Ectodermal cell (in vitro differentiated cells): Measurements from ENCODE around the gene MXRA8.

Source experiments
- H3K27ac ChIP-seq: 2 replicates; pipeline ENCODE4 v1.7.0; 2013; ENCODE audit warnings: mild to moderate bottlenecking, low read depth, low read length; ENCODE audit not compliant: insufficient read depth, poor library complexity, severe bottlenecking
- H3K27me3 ChIP-seq: 2 replicates; pipeline ENCODE4 v1.7.0; 2013; ENCODE audit warnings: mild to moderate bottlenecking, low read length; ENCODE audit not compliant: insufficient read depth, control insufficient read depth, poor library complexity, severe bottlenecking
- H3K36me3 ChIP-seq: one replicate; pipeline ENCODE4 v1.7.0; 2013; ENCODE audit warnings: low read length; ENCODE audit not compliant: control insufficient read depth, insufficient read depth
- H3K4me1 ChIP-seq: one replicate; pipeline ENCODE4 v1.7.0; 2013; ENCODE audit warnings: low read length; ENCODE audit not compliant: control insufficient read depth, insufficient read depth
- H3K4me3 ChIP-seq: 2 replicates; pipeline ENCODE4 v1.7.0; 2013; ENCODE audit warnings: low read depth, low read length, control low read depth; ENCODE audit not compliant: insufficient read depth
- H3K9me3 ChIP-seq: 2 replicates; pipeline ENCODE4 v1.7.0; 2013; ENCODE audit warnings: mild to moderate bottlenecking, low read length, moderate library complexity; ENCODE audit not compliant: control insufficient read depth
- WGBS, 2 experiments: methylation state at CpG; one replicate each; pipeline ENCODE4 v1.1.7; 2013; ENCODE audit warnings: missing lambda C conversion rate in 2 of 2; 5-methylcytosine and 5-hydroxymethylcytosine counted together

Gene MXRA8

GRCh38 chr1:1311107-1312104 lies 46.9 kb downstream of the MXRA8 start:
- Histone ChIP-seq H3K4me3 (no peak overlapping the region), H3K27me3 (peaks cover 13% of the 10 kb centered on the region), H3K27ac (no peak overlapping the region), H3K4me1 (peaks cover 27% of the 10 kb centered on the region), H3K36me3 (peaks cover 14% of the 10 kb centered on the region), H3K9me3 (no peaks in the 10 kb centered on the region)
- 95 to 96% methylated on average over 22 of the region's 22 CpGs for whole genome bisulfite sequencing, 2 experiments

DNA sequence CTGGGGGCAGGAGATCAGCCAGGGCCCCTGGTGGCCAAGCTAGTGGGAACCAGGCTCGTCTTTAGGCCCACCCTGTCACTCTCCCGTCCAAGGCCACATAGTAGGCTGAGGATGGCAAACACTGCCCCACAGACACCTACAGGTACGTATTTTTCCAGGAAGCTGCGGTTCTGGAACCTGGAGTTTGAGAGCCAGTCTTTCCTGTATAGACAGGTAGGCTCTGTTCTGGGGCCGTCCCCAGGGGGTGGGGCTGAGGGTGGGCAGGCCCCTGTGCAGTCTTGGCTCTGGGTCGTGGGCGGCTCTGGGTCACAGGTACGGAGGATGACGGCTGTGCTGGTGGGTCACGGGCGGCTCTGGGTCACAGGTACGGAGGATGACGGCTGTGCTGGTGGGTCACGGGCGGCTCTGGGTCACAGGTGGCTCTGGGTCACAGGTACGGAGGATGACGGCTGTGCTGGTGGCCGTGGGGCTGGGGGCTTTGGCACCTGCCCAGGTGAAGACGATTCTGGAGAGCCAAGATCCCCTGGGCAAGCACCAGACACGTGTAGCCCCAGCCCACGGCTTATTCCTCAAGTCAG lies 47.8 kb downstream of the MXRA8 start:
- no peak overlapping the region for H3K27ac ChIP-seq
- peaks cover 14% of the 10 kb centered on the region for H3K36me3 ChIP-seq
- H3K9me3 ChIP-seq: no peaks in the 10 kb centered on the region
- 93 to 94% methylated on average over 21 of the region's 21 CpGs for WGBS, 2 experiments
- peaks cover 13% of the 10 kb centered on the region for H3K27me3 ChIP-seq
- peaks cover 27% of the 10 kb centered on the region for H3K4me1 ChIP-seq
- no peak overlapping the region for H3K4me3 ChIP-seq

GRCh38 chr1:1310109-1310385 lies 48.3 kb downstream of the MXRA8 start:
- no peaks in the 10 kb centered on the region for H3K9me3 ChIP-seq
- H3K4me1 ChIP-seq: peaks cover 32% of the 10 kb centered on the region
- H3K4me3 ChIP-seq: no peak overlapping the region
- 80 to 85% methylated on average over 3 of the region's 3 CpGs for whole genome bisulfite sequencing, 2 experiments
- no peak overlapping the region for H3K27ac ChIP-seq
- H3K27me3 ChIP-seq: peaks cover 13% of the 10 kb centered on the region
- peaks cover 14% of the 10 kb centered on the region for H3K36me3 ChIP-seq

GRCh38 chr1:1309251-1310108 lies 48.9 kb downstream of the MXRA8 start:
- Histone ChIP-seq H3K36me3 (peaks cover 14% of the 10 kb centered on the region), H3K27me3 (peaks cover 13% of the 10 kb centered on the region), H3K4me3 (peak overlapping the region; percentile 83), H3K27ac (no peak overlapping the region), H3K9me3 (no peaks in the 10 kb centered on the region), H3K4me1 (peaks cover 36% of the 10 kb centered on the region)
- 22 to 24% methylated on average over 57 of the region's 57 CpGs for WGBS, 2 experiments

GRCh38 chr1:1308756-1309250 lies 49.6 kb downstream of the MXRA8 start:
- H3K4me3 ChIP-seq: peak overlapping the region; percentile 83
- no peaks in the 10 kb centered on the region for H3K9me3 ChIP-seq
- H3K27ac ChIP-seq: no peak overlapping the region
- 1% methylated on average over 66 of the region's 66 CpGs for WGBS, 2 experiments
- H3K27me3 ChIP-seq: peaks cover 13% of the 10 kb centered on the region
- peaks cover 36% of the 10 kb centered on the region for H3K4me1 ChIP-seq
- H3K36me3 ChIP-seq: peaks cover 11% of the 10 kb centered on the region

DNA sequence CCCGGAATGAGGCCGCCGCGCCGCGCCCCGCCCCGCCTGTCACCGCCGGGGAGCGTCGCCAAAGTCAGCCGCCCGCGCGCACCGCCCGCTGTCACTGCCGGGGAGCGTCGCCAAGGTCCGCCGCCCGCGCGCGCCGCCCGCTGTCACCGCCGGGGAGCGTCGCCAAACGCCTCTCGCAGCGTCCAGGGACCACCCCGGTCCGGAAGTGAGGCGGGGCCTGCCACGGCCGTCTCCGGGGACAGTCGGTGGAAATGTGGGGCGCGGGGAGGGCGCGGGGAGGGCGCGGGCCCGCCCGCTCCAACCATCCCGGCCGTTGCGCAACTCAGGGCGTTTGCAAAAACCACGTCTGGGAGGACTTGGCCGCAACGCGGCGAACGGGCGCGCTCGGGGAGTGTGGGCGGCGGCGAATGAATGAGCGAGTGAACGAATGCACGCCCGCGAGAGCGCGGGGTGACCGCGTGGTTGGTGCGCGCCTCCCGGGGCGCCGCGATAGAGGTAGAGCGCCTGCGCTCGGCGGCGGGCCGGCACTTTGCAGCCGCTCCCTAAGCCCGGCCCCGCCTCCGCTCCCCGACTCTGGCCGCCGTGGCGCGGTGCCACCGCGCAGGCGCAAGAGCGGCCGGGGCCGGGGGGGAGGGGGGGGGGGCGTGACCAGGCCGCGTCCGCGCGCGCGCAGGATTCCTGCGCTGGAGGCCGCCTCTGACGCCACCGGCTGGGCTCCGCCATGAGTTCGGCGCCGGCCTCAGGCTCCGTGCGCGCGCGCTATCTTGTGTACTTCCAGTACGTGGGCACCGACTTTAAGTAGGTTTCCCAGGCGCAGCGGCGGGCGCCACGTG lies 50.2 kb downstream of the MXRA8 start, which contains the start of the genes ACAP3 and PUSL1:
Gene ACAP3, minus strand, starts transcription at position 8 of the 833 bp plus-strand sequence. CDS start 115 bp downstream, outside the sequence.
Gene PUSL1, plus strand, starts transcription at position 675 of the 833 bp plus-strand sequence. Its CDS starts 47 bp downstream, at position 722.
- H3K36me3 ChIP-seq: peaks cover 9% of the 10 kb centered on the region
- peaks cover 36% of the 10 kb centered on the region for H3K4me1 ChIP-seq
- WGBS, 2 experiments: 0% methylated on average over 131 of the region's 131 CpGs
- H3K27me3 ChIP-seq: peaks cover 13% of the 10 kb centered on the region
- H3K9me3 ChIP-seq: no peaks in the 10 kb centered on the region
- H3K4me3 ChIP-seq: peak within 1 kb of the TSS; percentile 83
- H3K27ac ChIP-seq: peak within 1 kb of the TSS; percentile 84

DNA sequence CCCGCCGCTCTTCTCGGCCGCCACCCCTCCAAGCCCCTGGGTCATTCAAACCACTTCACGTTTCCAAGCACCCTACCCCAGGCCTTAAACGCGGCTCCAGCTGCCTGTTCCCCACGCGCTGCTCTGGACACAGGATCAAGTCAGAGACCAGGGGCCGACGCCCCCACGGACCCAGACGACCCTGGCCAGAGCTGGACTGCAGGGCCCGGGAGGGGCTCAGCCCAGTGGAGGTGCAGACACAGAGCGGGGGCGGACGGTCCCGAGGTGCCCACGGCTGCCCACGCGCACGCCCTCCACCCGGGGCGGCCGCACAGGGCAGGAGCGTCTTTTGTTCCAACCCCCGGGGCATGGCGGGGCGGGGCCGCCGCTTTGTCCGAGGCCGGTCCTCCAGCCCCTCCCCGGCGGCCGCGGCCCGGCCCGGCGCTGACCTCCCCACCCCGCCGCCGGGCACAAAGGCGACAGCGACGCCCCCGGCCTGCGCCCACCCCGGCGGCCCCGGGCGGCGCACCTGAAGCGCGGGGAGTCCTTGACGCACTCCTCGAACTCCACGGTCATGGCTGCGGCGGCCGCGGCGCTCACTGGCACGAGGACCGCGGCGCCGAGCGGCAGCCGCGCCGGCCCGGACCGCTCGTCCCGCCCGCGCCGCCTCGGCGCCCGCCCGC lies 51.0 kb downstream of the MXRA8 start:
- Histone ChIP-seq H3K36me3 (peaks cover 6% of the 10 kb centered on the region), H3K4me1 (peaks cover 36% of the 10 kb centered on the region), H3K4me3 (peak overlapping the region; percentile 83), H3K9me3 (no peaks in the 10 kb centered on the region), H3K27ac (no peak overlapping the region), H3K27me3 (peaks cover 13% of the 10 kb centered on the region)
- WGBS, 2 experiments: 2% methylated on average over 83 of the region's 83 CpGs

GRCh38 chr1:1306661-1307260 lies 51.6 kb downstream of the MXRA8 start:
- Histone ChIP-seq H3K27ac (no peak overlapping the region), H3K36me3 (peaks cover 5% of the 10 kb centered on the region), H3K9me3 (no peaks in the 10 kb centered on the region), H3K4me1 (peaks cover 36% of the 10 kb centered on the region), H3K27me3 (peaks cover 13% of the 10 kb centered on the region), H3K4me3 (peak overlapping the region; percentile 83)
- 74 to 77% methylated on average over 27 of the region's 27 CpGs for WGBS, 2 experiments
